Neural progenitor cell (in vitro differentiated cells): ENCODE data around the gene UBE2V1.

Experiments
- EZH2 ChIP-seq: fragments of 200-600 bp; sonication (generic); IDR thresholded peaks from 2 replicates; pipeline ENCODE4 v1.6.1; 2017; ENCODE audit warnings: antibody characterized with exemption, mild to moderate bottlenecking, moderate library complexity
- EZH2phosphoT487 ChIP-seq: fragments of 200-600 bp; sonication (generic); IDR thresholded peaks from 2 replicates; pipeline ENCODE4 v1.6.1; 2017; ENCODE audit warnings: antibody characterized with exemption
- TF ChIP-seq, protein P1 (sequence below): fragments of 200-600 bp; sonication (generic); IDR thresholded peaks from 2 replicates; pipeline ENCODE4 v1.5.1; 2017; ENCODE audit warnings: antibody characterized with exemption, mild to moderate bottlenecking

DNA sequence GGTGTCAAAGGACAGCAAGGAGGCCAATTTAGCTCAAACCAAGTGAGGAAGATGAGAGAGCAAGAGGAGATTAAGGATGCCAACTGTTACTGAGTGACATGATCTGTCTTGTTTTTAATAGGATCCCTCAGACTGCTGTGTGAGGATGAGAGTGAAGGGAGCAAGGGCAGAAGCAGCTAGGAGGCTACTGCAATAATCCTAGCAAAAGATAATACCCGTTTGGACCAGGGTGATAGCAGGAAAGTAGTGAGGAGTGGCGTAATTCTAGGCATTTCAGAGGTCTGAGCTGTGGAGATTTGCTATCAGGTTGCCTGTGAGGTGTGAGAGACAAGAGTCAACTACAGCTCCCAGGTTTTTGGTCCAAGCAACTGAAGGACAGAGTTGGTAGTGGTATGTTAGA, 14.7 kb downstream of the UBE2V1 start:
- TF ChIP-seq, protein P1, sequence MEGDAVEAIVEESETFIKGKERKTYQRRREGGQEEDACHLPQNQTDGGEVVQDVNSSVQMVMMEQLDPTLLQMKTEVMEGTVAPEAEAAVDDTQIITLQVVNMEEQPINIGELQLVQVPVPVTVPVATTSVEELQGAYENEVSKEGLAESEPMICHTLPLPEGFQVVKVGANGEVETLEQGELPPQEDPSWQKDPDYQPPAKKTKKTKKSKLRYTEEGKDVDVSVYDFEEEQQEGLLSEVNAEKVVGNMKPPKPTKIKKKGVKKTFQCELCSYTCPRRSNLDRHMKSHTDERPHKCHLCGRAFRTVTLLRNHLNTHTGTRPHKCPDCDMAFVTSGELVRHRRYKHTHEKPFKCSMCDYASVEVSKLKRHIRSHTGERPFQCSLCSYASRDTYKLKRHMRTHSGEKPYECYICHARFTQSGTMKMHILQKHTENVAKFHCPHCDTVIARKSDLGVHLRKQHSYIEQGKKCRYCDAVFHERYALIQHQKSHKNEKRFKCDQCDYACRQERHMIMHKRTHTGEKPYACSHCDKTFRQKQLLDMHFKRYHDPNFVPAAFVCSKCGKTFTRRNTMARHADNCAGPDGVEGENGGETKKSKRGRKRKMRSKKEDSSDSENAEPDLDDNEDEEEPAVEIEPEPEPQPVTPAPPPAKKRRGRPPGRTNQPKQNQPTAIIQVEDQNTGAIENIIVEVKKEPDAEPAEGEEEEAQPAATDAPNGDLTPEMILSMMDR: no peak
- TF ChIP-seq EZH2 (no peak), EZH2phosphoT487 (no peak)
